DMS53 (cell line): ENCODE measurements around the gene CRELD1.

Experiments used
- DNase-seq: peaks from one replicate; lab custom pipeline; 2025; lab: John Stamatoyannopoulos, UW

CRELD1 gene

GRCh38 chr3:9906480-9906879 lies 27.2 kb upstream of the CRELD1 start:
- no peak for DNase-seq

GRCh38 chr3:9908286-9908685 lies 25.3 kb upstream of the CRELD1 start:
- no peak for DNase-seq

GRCh38 chr3:9909221-9910013 lies 24.2 kb upstream of the CRELD1 start:
- DNase-seq: peak; percentile 5

GRCh38 chr3:9911863-9912262 lies 21.8 kb upstream of the CRELD1 start:
- no peak for DNase-seq

- no peak for DNase-seq
Observed at GRCh38 chr3:9912294-9912935, 21.2 kb upstream of the CRELD1 start.

- no peak for DNase-seq
Observed at GRCh38 chr3:9913601-9914000, 20.0 kb upstream of the CRELD1 start.

GRCh38 chr3:9914011-9914410 lies 19.6 kb upstream of the CRELD1 start:
- DNase-seq: no peak

GRCh38 chr3:9914559-9915253 lies 18.9 kb upstream of the CRELD1 start:
- peak; percentile 35 for DNase-seq

- peak; percentile 64 for DNase-seq
Observed at GRCh38 chr3:9915254-9916141, 18.1 kb upstream of the CRELD1 start.

- DNase-seq: peak; percentile 31
Observed at GRCh38 chr3:9916346-9916733, 17.3 kb upstream of the CRELD1 start.

- peak; percentile 88 for DNase-seq
Observed at GRCh38 chr3:9916734-9917680, 16.6 kb upstream of the CRELD1 start, which contains the start of gene IL17RC. Gene IL17RC, plus strand, starts transcription at chr3:9917098. Its CDS starts 218 bp downstream, at chr3:9917316.

- DNase-seq: no peak
Observed at GRCh38 chr3:9917820-9918219, 15.8 kb upstream of the CRELD1 start.

GRCh38 chr3:9918261-9919038 lies 15.2 kb upstream of the CRELD1 start:
- no peak for DNase-seq

GRCh38 chr3:9928158-9928557 lies 5.5 kb upstream of the CRELD1 start:
- DNase-seq: no peak

- DNase-seq: no peak
Observed at GRCh38 chr3:9930804-9931418, 2.7 kb upstream of the CRELD1 start.

GRCh38 chr3:9932535-9932842 lies 1.1 kb upstream of the CRELD1 start:
- no peak for DNase-seq

GRCh38 chr3:9932843-9933560 lies 632 bp upstream of the CRELD1 start:
- DNase-seq: peak; percentile 76

- DNase-seq: peak; percentile 51
Observed at GRCh38 chr3:9934235-9934621, 594 bp downstream of the CRELD1 start.

- no peak for DNase-seq
Observed at GRCh38 chr3:9934993-9935392, 1.4 kb downstream of the CRELD1 start.
